DND-41 (cell line): ENCODE results near the gene PHC2.

Experiments used
- EZH2 ChIP-seq: IDR thresholded peaks from 3 replicates; pipeline ENCODE4 v1.6.1; 2012; ENCODE audit warnings: borderline replicate concordance, low read depth, mild to moderate bottlenecking, moderate library complexity, low read length, inconsistent platforms; ENCODE audit not compliant: severe bottlenecking
- TF ChIP-seq, protein P1 (sequence below): IDR thresholded peaks from 2 replicates; pipeline ENCODE4 v1.5.1; 2012; ENCODE audit warnings: borderline replicate concordance, low read length, moderate library complexity, mild to moderate bottlenecking; ENCODE audit not compliant: poor library complexity, severe bottlenecking; ENCODE audit errors: extremely low read depth

DNA sequence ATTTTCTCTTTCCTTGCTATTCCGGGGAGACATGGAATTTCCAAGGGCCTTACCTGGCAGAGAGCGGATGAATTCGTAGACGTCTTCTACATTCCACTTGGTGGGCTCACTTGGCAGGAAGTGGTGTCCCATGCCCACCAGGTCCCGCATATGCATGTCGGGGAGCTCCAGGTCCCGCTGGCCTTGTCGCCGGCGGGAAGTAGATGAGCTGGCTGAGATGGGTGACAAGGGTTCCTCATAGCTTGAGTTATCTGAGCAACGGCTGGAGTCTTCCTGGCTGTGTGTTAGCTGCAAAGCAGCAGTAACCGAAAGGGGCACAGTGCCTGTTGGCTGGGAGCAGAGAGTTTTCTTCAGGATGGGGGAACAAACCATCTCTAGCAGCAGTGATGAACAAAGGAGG, 102.1 kb downstream of the PHC2 start:
- TF ChIP-seq, protein P1, sequence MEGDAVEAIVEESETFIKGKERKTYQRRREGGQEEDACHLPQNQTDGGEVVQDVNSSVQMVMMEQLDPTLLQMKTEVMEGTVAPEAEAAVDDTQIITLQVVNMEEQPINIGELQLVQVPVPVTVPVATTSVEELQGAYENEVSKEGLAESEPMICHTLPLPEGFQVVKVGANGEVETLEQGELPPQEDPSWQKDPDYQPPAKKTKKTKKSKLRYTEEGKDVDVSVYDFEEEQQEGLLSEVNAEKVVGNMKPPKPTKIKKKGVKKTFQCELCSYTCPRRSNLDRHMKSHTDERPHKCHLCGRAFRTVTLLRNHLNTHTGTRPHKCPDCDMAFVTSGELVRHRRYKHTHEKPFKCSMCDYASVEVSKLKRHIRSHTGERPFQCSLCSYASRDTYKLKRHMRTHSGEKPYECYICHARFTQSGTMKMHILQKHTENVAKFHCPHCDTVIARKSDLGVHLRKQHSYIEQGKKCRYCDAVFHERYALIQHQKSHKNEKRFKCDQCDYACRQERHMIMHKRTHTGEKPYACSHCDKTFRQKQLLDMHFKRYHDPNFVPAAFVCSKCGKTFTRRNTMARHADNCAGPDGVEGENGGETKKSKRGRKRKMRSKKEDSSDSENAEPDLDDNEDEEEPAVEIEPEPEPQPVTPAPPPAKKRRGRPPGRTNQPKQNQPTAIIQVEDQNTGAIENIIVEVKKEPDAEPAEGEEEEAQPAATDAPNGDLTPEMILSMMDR, result no peak
- no peak for TF ChIP-seq EZH2
